Left cardiac atrium (tissue), 4 donors: ENCODE data around the gene CELF1. TPM values are rescaled to one million over a fixed set of nuclear protein-coding genes. Genes with fewer than 3 reads are reported as not detected.
A peak's percentile ranks its signal among the peaks of the same experiment; 100 is the strongest.

Experiments used
- ATAC-seq, 2 donors: fragments of 200-7000 bp; cut with Tn5 transposase; one replicate each; pipeline ENCODE4 v1.9.1; 2020; ENCODE audit warnings: mild to moderate bottlenecking in 2 of 2, moderate library complexity in 2 of 2
- DNase-seq: peaks from one replicate; pipeline ENCODE4 v3.0.0-alpha.2; 2020
- intact Hi-C, 2 donors: fragments of 100-400 bp; cut with DNase I; formaldehyde crosslinking; loops; one replicate each; pipeline versions ENCODE4 v1.14.1 to v1.15.1; 2022 to 2023
- total RNA-seq, 2 donors: library from RNA; stranded (reverse); fragmentation: NEBNext Ultra II Directional; extraction: Animal tissue kit (Norgen Biotek cat#: 25700); gene quantifications; one replicate each; pipeline ENCODE4 v1.2.1, GENCODE V29; 2021
- donor health status: DM: no; HTN: yes; CAD: no.
- donor health status: DM: no; HTN: yes; CAD: no; lungs with severe emphysema.
- donor health status: DM: yes; HTN: yes; CAD: no.
- donor health status: Dilated cardiomyopathy.

CELF1 gene
- total RNA-seq, 2 donors from 2014 or later: 64.5 to 81.9 TPM

GRCh38 chr11:47440054-47440476 is 112.9 kb downstream of the CELF1 start:
- DNase-seq (no peak), ATAC-seq (no peak)
- intact Hi-C loops: no loop called here

DNA sequence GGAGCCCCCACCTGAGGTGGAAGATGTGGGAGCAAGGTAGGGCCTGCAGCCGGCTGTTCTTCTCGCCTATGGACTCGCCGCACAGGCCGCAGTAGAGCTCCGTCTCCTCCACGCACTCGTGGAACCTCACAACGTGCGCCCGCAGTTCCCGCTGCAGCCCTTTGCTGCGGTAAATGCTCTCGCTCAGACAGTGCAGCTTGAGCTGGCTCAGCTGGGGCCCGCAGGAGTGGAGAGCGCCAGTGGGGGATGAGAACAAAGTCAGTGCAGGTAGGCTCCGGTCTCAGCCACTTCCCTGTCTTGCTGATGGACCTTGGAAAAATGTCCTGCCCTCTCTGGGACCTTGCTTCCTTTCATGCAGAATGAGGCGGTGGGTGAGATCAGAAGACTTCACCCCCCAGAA is 114.2 kb downstream of the CELF1 start:
- DNase-seq (no peak), ATAC-seq (no peak)
- intact Hi-C loops: no loop called here

- ATAC-seq (peak; percentile 21 to 77), DNase-seq (no peak)
- intact Hi-C loops: no loop called here
These were observed 115.0 kb downstream of the CELF1 start for GRCh38 chr11:47437746-47438418.

DNA sequence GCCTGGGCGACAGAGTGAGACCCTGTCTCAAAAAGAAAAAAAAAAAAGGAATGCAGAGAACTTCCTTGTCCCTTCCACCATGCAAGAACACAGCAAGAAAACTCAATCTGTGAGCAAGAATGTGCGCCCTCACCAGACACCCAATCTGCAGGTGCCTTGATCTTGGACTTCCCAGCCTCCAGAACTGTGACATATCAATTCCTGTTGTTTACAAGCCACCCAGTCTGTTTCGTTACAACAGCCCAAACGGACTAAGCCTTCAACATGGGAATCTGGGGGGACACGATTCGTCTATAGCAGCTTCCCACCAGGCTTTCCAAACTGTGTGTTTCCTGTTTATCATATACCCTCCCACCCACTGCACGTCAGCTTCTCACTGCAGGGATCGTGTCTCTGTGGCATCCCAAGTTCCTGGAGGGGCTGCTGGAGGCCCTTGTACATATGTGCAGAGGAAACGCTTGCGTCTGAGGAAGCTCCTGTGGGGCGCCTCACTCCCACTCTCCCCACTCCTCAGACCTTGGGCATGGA is 115.7 kb downstream of the CELF1 start:
- DNase-seq: no peak
- intact Hi-C loops: no loop called here
- no peak for ATAC-seq

DNA sequence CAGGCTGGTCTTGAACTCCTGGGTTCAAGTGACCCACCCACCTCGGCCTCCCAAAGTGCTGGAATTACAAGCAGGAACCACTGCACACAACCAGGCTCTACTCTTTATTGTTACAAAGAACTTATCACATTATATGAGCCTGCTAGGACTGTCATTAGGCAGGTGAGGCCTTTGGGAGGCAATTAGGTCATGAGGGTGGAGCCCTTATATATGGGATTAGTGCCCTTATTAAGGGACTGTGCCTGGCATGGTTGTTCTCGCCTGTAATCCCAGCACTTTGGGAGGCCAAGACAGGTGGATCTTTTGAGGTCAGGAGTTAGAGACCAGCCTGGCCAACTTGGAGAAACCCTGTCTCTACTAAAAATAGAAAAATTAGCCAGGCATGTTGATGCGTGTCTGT is 116.2 kb downstream of the CELF1 start:
- DNase-seq (no peak), ATAC-seq (no peak)
- intact Hi-C loops: no loop called here

GRCh38 chr11:47435687-47436086 is 117.2 kb downstream of the CELF1 start:
- no peak for DNase-seq
- ATAC-seq: no peak
- intact Hi-C loops: no loop called here

DNA sequence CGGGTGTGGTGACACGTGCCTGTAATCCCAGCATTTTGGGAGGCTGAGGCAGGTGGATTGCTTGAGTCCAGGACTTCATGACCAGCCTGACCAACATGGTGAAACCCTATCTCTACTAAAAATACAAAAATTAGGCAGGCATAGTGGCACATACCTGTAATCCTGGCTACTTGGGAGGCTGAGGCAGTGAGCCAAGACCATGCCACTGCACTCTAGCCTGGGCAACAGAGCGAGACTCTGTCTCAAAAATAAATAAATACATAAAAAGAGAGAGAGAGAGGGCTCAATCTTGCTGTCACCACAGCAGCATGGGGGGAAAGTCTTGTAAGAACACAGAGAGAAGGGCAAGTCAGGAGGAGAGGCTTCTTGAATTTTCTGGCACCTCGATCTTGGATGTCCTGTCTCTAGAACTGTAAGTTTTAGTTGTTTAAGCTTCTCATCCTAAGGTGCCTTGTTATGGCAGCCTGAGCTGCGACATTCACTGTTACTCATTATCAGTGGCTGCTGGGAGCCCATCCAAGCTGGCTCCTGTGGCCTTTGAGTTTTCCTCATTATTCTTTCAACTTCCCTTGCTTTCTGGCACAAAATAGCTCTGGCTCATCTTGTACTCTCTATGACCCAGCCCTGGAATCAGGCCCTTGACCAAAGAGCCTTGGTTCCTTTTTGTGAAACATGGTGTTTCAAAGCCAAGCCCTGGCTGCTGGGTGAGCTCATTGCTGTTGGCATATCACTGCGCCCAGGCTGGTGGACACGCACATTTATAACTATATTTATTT is 118.7 kb downstream of the CELF1 start:
- intact Hi-C loops: no loop called here
- DNase-seq: no peak
- peak; percentile 35 to 59 for ATAC-seq

DNA sequence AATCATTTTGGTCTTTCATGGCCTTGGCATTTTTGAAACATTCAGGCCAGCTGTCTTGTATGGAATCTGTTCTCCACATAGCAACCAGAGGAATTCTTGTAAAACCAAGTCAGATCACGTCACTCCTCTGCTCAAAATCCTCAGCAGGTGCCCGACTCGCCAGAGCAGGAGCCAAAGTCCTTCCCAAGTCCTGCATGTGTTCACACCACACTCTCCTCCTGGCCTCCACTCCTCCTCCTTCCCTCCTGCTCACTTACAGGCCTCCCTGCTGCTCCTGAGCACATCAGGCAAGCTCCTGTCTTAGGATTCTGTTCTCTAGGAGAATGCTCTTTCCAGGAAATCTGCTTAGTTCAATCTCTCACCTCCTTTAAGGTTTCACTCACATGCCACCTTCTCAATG is 119.8 kb downstream of the CELF1 start:
- DNase-seq: no peak
- intact Hi-C loops: no loop called here
- ATAC-seq: no peak

DNA sequence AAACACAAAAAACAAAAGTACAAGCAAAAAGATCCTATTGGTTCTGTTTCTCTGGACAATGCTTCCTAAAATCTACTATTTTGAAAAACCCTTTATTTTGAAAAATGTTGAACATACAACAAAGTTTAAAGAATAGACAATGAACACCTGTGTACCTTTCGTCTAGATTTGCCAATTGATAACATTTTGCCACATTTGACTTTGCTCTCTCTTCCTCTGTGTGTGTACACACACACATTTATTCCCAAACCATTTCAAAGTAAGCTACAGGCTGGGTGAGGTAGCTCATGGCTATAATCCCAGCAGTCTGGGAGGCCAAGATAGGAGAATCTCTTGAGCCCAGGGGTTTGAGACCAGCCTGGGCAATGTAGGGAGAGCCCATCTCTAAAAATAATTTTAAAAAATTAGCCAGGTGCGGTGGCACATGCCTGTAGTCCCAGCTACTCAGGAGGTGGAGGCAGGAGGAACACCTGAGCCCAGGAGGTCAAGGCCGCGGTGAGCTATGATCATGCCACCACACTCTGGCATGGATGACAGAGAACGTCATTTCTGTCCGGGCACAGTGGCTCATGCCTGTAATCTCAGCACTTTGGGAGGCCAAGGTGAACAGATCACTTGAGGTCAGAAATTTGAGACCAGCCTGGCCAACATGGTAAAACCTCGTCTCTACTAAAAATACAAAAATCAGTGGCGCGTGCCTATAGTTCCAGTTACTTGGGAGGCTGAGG is 121.4 kb downstream of the CELF1 start:
- ATAC-seq (no peak), DNase-seq (no peak)
- intact Hi-C loops: no loop called here

DNA sequence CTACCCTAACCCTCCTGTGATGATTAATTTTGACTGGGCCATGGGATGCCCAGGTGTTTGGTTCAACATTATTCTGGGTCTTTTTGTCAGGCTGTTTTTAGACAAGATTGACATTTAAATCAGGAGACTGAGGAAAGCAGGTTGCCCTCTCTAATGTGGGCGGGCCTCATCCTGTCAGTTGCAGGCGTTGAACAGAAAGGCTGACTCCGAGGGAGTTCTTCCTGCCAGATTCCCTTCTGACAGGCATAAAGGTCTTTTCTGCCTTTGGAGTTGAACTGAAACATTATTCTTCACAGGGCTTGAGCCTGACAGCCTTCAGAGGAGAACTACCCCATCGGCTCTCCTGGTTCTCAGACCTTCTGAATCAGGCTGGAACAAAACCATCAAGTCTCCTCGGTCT is 122.4 kb downstream of the CELF1 start:
- no peak for DNase-seq
- no peak for ATAC-seq
- intact Hi-C loops: no loop called here

- intact Hi-C loops: no loop called here
- DNase-seq (peak; percentile 99), ATAC-seq (peak; percentile 98)
These were observed 126.6 kb downstream of the CELF1 start, which contains the start of gene PSMC3 for GRCh38 chr11:47426062-47426956. PSMC3 (minus strand) TSS chr11:47426439; CDS start chr11:47426279, 160 bp downstream.

DNA sequence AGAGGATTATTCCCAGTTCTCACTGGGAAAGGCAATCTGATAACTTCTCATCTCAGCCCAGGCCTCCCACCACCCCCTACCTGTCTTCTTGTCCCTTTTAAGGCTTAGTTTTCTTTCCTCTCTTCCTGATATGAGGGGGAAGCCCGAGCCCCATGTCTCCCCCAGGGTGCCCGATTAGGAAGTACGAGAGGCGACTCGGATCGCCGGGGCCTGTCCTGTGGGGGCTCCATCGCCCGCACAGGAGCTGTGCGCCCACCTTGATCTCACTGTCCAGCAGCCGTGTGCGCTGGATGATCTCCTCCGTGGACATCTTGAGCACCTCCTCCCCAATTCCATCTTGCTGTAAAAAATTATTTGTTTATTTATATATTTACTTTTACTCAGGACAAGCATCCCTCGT is 127.3 kb downstream of the CELF1 start:
- DNase-seq (no peak), ATAC-seq (no peak)
- intact Hi-C loops: no loop called here

DNA sequence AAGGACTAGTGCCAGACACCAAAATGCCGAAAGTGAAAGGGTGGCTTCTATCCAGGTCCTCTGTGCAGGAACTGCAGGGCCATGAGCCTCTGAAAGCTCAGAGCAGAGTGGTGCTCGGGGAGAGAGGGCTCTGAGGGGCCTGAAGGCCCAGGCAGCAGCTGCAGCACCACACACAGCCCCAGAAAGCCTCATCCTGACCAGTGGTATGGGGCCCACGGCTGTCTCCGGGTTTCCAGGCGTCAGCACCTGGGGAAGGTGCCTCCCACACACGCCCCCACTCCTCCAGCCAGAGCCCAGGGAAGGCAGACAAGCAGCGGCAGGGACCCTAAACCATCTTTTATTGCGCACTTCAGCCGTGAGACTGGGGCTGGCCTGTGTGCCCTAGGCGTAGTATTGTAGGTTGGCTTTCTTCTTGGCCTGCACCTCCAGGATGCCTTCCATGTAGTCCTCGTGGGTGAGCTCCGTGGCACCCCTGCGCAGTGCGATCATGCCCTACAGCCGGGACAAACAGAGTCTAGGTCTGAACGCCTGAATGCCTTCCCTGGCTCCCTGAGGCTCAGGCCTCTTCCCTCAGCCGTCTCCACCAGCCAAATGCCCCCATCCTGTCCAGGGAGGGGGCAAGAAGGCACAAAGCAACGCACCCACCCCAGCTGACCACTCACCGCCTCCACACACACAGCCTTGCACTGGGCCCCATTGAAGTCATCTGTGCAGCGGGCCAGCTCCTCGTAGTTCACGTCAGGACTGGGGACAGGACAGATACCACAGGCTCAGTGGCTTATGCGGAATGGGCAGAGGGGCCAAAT is 134.3 kb downstream of the CELF1 start:
- intact Hi-C loops: no loop called here
- no peak for DNase-seq

GRCh38 chr11:47417712-47418111 is 135.2 kb downstream of the CELF1 start:
- DNase-seq (no peak), ATAC-seq (no peak)
- intact Hi-C loops: no loop called here

More for the DNA sequence above, 134.3 kb downstream of the CELF1 start:
- ATAC-seq: no peak

DNA sequence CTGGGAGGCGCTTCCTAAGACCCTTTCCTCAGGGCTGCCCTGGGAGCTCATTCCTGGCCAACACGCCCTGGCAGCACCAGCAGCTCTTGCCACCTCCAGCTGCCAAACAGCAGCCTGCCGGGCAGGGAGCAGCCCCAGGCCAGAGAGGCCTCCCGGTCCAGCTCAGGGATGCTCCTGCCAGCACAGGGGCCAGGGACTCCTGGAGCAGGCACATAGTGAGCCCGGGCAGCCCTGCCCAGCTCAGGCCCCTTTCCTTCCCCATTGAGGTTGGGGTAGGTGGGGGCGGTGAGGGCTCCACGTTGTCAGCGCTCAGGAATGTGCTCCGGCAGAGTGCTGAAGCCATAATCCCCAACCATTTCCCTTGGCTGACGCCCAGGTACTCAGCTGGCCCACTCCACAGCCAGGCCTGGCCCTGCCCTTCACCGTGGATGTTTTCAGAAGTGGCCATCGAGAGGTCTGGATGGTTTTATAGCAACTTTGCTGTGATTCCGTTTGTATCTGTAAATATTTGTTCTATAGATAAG is 136.9 kb downstream of the CELF1 start:
- DNase-seq: peak; percentile 90
- ATAC-seq: peak; percentile 82 to 90
- intact Hi-C loops: no loop called here
